HG03139 (cell line): Measurements from ENCODE around the gene USP15.
A peak's percentile ranks its signal among the peaks of the same experiment; 100 is the strongest.
"Not testable (repeated sequence)": the region's sequence is repeated elsewhere in the genome, so short reads cannot be mapped to it uniquely, and the experiment has no call there.

Source experiments
- ATAC-seq: cut with Tn5 transposase; IDR thresholded peaks from one replicate; pipeline ENCODE4 v1.9.1; 2021; ENCODE audit not compliant: unreplicated experiment

The USP15 gene

DNA sequence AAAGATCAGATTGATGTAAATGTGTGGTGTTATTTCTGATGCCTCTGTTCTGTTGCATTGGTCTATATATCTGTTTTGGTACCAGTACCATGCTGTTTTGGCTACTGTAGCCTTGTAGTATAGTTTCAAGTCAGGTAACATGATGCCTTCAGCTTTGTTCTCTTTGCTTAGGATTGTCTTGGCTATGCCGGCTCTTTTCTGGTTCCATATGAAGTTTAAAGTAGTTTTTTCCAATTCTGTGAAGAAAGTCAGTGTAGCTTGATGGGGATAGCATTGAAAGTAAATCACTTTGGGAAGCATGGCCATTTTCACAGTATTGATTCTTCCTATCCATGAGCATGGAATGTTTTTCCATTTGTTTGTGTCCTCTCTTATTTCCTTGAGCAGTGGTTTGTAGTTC, 105.6 kb downstream of the USP15 start:
- ATAC-seq = not testable (repeated sequence)

DNA sequence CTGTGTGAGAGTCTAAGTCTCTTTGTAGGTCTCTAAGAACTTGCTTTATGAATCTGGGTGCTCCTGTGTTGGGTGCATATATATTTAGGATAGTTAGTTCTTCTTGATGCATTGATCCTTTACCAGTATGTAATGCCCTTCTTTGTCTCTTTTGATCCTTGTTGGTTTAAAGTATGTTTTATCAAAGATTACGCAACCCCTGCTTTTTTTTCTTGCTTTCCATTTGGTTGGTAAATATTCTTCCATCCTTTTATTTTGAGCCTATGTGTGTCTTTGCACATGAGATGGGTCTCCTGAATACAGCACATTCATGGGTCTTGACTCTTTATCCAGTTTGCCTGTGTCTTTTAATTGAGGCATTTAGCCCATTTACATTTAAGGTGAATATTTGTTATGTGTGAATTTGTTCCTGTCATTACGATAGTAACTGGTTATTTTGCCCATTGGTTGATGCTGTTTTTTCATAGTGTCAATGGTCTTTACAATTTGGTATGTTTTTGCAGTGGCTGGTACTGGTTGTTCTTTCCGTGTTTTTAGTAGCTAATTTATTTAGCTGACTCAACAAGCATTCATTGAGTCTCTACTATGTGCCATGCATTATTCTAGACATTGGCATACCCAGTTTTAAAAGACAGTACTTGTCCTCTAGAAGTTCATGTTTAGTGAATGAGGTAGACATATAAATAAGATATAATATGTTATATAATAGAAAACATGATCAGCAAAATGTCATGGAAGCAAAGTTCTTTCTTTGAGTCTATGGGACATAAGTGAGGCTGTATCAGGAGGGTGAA, 108.4 kb downstream of the USP15 start:
- not testable (repeated sequence) for ATAC-seq

DNA sequence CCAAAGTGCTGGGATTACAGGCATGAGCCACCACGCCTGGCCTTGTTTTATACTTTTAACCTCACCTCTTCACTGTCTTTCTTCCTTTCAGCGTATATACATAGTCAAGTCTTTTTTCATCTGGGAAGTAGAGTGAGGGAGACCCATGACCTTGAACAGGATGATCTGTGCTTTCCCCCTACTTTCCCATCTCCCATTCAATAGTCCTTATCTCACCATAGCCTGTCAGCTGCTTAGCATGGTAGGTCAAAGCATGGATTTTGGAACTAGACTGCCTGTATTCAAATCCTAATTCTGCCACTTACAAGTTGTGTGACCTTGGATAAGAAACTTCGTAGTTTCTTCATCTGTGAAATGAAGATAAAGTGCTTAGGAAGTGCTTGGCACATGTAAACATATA, 110.0 kb downstream of the USP15 start:
- no peak for ATAC-seq

DNA sequence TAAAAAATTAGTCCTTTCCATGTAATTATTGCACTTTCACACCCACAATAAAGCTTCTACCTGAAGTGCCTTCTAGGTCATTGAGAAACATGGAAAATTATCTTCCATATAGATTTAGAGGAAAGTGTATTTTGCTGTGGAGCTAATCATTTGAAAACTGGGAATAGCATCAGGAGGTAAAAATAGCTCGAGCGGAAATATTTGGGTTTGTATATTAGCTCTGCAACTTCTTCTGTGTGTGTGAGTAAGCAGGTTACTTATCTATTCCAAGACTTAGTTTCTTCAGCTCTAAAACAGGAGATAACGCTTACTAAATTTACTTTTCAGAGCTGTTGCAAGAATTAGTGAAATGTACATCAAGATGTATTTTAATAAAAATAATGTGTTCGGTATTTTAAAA, 111.5 kb downstream of the USP15 start:
- no peak for ATAC-seq

DNA sequence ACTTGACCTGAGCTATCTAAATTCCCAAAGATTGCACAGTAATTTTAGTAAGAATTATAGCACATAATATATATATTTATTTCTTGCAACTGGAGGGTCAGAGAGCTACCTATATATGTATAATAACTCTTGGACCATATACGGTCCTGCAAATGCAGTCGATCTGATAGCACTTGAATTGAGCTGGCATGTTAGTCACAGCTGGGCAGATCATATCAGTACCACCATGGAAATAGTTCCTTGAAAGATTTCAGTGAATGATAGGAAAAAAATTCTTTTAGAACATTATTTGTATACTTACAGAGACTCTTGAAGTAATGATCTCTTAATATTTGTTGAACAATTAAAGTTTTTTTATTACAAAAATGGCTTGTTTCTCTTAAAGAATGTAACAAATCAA, 111.9 kb downstream of the USP15 start:
- no peak for ATAC-seq

DNA sequence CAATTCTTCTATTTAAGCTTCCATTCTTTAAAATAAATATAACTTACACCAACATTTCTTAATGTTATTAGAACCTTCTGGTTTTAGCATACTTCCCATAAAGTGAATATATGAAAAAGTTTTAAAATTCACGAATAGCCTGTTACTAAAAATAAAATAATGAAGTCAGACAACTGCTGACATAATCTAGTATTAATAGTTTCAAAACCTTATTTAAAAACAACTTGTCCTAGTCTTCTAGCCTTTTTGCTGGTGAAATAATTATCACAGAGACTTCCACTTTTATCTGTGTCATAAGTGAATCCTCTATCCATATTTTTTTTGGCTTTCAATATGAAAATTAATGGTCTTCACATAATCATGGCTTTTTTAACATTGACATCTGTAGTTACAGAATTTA, 112.6 kb downstream of the USP15 start:
- no peak for ATAC-seq

DNA sequence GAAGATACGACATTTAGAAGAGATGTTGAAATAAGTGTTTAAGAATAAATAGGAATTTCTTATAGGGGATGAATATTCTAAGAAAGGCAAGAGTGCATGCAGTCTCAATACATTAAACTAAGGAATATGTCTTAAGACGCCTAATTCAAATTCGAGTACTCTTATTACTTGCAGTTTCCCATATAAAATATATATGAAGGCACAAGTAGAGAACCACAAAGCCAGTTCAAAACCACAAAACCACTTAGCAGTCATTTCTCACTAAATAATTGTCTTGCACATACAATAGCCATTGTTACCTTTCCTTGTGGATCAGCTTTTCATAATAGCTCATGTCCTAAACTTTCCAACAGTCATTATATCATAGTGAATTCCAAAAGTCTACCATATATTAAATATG, 115.4 kb downstream of the USP15 start:
- ATAC-seq = no peak

DNA sequence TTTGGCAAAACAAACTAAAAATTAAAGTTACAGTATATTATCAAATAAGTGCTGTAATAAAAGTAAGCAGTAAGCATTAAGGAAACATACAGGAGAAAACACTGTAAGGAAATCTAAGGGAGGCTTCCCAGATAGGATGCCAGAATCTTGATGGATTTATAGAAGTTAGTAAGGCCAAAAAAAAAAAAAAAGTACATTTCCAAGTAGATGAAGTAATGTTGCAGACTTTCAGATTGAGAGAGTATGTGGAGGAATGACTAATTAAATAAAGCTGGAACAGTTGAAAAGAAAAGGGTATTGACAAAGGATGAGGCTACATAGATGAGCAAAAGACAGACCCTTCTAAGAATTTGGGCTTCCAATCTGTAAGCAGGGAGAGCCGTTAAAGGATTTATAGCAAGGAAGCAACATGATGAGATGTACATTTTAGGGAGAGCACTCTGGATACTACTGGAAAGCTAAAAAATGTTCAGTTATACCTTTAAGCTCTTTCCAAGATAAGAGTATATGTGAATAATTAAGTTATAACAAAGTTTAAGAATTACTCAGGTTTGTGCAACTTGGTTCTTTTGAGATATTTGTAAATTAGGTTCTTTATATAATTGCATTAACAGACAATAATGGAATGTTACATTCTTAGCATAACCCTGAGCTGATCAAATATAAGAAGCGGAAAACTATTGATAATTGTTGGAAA, 119.0 kb downstream of the USP15 start:
- ATAC-seq = no peak

DNA sequence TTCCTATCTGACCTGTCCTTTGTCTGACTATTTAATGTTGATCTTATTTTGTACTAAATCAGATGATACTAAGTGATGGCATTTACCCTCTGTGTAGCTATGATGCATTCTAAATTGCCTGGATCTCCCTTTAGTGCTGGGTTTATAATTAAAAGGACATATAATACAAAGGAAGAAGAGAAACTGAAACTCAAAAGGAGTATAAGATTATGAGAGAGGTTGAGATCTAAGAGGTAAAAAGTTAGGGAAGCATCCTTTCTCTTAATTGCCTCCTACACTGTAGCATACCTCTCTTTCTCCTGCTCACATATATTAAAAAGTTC, 119.5 kb downstream of the USP15 start:
- no peak for ATAC-seq

DNA sequence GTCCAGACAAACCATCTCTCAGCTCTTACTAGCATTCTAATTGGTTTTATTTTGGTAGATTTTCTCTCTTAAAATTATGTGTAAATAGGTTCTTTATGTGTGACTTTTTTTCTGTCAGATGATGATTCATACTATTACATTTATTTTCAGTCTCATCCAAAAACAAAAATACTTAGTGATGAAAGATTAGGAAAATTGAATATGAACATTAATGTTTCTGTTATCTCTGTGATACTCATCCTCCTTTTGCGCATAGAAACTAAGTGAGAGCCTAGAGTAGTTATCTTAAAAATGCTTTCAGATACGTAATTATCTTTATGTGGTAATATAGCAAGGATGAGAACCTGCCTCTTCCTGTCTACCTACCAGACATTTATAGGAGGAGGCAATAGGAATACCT, 122.3 kb downstream of the USP15 start:
- no peak for ATAC-seq

DNA sequence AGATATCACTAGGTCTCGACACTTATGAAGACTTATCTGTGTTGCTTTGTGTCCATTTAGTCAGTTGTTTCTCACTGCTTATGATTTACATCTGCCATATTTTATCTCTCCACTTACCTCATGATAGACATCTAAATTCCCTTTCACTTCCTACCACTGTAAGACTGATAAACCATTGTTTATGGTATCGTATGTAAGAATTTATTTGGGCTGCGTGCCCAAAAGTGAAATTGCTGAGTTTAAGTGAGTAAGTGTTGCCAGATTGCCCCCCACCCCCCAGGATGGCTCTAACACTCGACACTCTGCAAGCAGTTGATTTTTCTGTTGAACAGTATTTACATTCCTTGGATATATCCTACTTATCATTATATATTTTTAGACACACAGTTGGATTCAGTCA, 136.5 kb downstream of the USP15 start:
- ATAC-seq = no peak

DNA sequence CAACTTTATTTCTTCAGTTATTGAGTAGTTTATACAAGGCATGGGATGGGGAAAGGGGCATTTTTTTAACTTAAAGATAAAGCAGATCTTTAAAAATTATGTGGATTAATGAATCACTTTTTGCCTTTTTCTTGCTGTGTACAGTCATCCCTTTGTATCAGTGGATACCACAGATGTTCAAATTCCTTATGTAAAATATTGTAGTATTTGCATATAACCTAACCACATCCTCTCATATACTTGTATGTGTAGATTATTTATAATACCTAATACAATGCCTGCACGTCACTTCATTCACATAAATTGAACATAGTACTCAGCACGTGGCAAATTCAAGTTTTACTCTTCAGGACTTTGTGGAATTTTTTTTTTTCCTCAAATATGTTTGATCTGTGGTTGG, 139.9 kb downstream of the USP15 start:
- ATAC-seq = peak; percentile 91

DNA sequence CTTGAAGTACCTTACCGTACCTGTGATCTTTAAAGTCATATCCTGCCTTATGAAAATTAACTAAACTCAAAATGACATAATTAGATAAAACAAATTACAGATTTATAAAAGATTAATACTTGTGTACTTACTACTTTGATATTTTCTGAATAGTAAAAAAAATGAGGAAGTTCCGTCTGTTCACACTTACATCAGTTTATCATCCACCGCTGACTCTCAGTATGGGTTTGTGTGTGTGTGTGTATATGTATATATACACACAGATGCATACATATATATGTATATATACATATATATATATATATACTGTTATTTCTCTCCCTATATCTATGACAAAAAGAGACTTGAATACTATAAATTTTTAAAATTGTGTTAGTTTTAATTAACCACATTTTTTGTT, 141.4 kb downstream of the USP15 start:
- ATAC-seq = no peak

DNA sequence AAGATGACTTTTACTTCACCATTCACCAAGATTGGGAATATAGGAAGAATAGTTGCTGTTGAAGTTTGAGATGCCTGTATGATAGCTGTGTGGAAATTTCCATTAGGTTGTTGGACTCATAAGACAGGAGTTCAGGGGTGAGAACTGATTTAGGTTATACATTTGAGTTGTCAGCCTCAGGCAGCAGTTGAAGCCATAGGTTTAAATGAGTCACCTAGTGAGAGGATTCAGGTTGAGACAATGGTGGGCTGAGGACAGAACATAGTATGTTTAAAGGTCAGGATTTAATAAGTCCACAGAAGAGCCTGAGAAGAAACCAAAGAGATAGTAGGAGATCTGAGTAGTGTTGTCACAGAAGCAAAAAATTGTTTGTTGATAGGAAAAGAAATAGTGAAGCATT, 142.8 kb downstream of the USP15 start:
- ATAC-seq = no peak

DNA sequence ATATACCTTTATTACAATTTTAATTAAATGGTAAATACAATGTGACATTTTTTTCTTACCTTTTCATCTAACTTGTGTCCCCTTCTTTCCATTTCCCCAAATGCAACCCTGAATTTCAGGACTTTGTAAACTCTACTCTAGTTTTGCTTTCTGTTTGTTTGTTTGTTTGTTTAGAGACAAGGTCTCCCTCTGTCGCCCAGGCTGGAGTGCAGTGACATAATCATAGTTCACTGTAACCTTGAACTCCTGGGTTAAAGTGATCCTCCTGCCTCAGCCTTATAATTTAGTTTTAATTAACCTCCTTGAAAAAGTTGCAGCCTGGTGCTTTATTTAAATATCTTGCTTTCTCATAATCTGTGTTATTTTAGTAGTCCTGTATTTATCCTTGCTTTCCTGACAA, 147.4 kb downstream of the USP15 start:
- ATAC-seq = no peak

DNA sequence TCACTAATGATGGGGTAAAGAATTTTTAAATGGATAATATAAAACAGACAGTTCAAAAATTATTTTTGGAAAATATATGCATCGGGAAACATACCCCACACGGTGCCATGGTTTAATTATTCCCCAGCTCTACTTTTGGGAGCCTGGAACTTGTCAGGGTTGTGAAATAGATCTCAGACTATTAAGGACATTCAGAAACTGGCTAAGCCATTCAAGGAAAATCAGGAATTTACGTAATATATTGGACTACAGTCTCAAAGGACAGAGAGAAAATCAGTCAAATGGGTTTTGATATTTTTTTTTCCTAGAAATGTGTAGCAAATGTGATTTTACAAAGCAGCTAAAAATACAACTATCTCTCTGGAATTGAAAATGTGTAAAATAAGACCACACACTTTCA, 148.9 kb downstream of the USP15 start:
- no peak for ATAC-seq

DNA sequence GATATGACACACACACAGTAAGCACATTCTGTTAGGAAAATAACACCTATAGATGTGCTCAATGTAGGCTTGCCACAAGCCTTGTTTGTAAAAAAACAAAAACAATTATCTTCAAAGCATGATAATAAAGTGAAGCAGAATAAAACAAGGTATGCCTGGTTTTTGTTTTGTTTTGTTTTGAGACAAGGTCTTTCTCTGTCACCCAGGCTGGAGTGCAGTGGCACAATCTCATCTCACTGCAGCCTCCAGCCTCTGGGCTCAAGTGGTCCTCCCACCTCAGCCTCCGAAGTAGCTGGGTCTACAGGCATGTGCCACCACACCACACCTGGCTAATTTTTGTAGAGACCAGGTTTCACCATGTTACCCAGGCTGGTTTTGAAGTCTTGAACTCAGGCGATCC, 154.0 kb downstream of the USP15 start:
- no peak for ATAC-seq

DNA sequence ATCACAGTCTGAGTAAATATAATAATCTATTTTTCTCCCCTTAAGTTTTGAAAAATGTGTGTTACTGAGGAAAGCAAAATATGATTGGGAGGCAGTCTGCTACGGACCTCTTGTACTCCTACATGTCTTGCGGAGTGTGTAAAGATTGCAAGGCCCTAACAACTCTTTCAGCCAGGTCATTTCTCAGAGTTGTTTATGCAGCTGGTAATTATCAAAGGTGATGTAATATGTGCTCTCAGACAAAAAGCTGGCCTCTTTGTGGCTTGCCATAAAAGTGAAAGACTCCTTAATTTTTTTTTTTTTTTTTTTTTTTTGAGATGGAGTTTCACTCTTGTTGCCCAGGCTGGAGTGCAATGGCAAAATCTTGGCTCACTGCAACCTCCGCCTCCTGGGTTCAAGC, 165.9 kb downstream of the USP15 start:
- no peak for ATAC-seq

DNA sequence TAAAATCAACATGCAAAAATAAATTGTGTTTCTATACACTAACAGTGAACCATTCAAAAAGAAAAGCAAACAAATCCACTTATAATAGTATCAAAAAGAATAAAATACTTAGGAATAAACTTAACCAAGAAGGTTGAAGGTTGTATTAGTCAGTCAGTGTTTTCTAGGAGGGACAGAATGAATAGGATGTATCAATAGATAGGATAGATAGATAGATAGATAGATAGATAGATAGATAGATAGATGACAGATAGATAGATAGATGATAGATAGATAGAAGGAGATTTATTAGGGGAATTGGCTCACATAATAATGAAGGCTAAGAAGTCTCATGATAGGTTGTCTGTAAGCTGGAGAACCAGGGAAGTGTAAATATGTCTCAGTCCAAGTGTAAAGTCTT, 169.3 kb downstream of the USP15 start:
- ATAC-seq = no peak

DNA sequence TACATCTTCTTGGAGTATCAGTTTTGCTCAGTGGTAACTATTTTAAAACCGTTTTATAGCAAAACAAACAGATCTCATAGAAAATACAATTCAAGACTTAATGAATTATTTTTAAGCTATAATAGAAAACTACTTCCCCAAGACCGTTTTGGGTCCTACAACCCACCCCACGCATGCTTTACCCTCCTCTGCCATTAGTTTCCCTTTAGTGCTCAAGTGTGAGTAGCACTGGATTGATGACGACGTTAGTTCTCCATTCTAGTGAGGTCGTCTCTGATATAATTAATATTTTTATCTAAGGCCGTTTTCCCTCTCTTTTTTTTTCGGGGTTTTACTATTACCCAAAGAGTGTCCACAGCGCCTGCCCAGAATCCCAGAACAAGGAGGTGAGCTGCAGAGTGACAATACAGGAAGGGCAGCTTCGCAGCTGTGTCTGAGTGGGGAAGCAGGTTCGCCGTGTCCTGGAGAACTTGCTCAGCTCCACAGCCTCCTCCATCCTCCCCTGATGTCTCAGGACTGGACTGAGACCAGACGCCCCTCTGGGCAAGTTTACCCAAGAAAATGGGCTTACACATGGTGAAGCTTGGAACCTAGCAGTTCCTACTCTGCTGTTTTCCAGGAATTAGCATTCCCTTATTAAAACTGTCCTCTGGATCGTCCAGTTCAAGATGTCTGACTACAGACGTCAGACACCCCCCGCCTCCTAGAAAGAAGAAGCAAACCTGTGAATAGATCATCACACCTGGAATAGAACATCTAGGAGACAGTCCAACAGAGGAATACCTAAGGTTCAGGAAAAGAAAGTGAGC, 174.5 kb downstream of the USP15 start:
- ATAC-seq = no peak

DNA sequence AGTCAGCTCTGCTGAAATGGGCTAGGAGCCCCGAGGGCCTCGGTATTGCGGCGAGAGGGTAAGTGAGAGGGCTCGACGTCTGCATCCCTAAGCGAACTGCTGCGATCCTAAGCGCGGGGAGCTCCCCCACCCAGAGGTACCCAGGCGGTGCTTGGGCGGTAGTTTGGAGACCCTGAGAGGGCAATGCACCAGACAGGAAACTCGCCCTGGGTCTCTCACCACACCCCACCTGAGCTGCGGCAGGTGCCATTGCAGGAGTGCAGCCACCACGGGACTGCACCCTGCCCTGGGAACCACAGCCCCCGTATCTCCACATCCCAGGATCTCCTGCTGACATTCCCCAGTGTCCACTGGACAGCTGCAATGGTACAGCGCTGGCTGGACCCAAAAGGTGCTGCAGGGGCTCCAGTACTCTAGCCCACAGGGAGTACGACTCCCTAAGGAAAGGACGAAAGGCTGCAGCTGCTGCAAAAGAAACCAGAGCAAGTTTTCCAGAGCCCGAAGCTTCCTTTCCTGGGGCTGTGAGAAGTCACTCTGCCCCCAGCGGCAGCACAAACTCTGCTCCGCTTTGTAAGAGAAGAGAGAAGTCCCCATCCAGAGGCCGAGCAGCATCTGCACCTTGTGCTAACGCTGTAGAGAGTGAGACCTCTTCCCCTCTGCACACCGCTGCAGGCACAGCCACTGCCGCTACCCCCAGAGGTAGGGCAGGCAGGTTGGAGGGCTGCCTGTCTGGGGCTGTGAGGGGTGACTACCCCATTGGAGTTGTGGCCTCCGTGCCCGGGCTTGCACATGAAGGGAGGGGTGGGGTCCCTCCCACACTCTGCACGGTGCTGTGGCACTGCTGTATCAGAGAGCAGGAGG, 175.3 kb downstream of the USP15 start:
- peak; percentile 81 for ATAC-seq
